ENCODE results near the gene TMF1. TPM values are rescaled to one million over a fixed set of nuclear protein-coding genes. Genes with fewer than 3 reads are reported as not detected.

TMF1 gene
- total RNA-seq, 1 donor from 2014 or later, result 34.4 TPM

- Histone ChIP-seq H3K4me1 (peaks cover 62% of the 10 kb centered on the region), H3K27me3 (no peaks in the 10 kb centered on the region), H3K9me3 (no peaks in the 10 kb centered on the region), H3K36me3 (no peaks in the 10 kb centered on the region), H3K4me3 (peak within 1 kb of the TSS; percentile 69 to 89), H3K27ac (peak within 1 kb of the TSS; percentile 88)
- TF ChIP-seq POLR2AphosphoS5 (IDR thresholded peaks at IDR 0.05; ENCODE audit: insufficient read depth in 1 of 2, low read depth in 1 of 2), result peak; percentile 41 to 89
- no peak for TF ChIP-seq CTCF (IDR thresholded peaks at IDR 0.05)
- intact Hi-C loops (cut with DNase I), result loop anchor here (5.0 kb wide), 1 partner anchor 72 kb away; the partner anchor contains the start of gene EOGT
- DNase-seq (ENCODE audit: extremely low spot score in 2 of 2), result peak in 1 of 2 donors; percentile 94
These were observed 32.4 kb upstream of the TMF1 start, which contains the start of gene ARL6IP5 for GRCh38 chr3:69084326-69085167. ARL6IP5 (plus strand) TSS chr3:69084937; CDS start chr3:69085048, 111 bp downstream.

GRCh38 chr3:69082805-69083204 lies 30.7 kb upstream of the TMF1 start:
- Histone ChIP-seq H3K36me3 (no peaks in the 10 kb centered on the region), H3K27ac (no peak overlapping the region), H3K9me3 (no peaks in the 10 kb centered on the region), H3K4me3 (no peak overlapping the region), H3K27me3 (no peaks in the 10 kb centered on the region), H3K4me1 (peaks cover 62% of the 10 kb centered on the region)
- intact Hi-C loops (cut with DNase I), result no loop called here
- TF ChIP-seq POLR2AphosphoS5 (IDR thresholded peaks at IDR 0.05; ENCODE audit: insufficient read depth in 1 of 2, low read depth in 1 of 2), result no peak
- no peak for TF ChIP-seq CTCF (IDR thresholded peaks at IDR 0.05)
- TF ChIP-seq POLR2A (IDR thresholded peaks at IDR 0.05), result no peak
- no peak for DNase-seq (ENCODE audit: extremely low spot score in 2 of 2)

- H3K9me3 ChIP-seq, result no peaks in the 10 kb centered on the region
- peaks cover 60% of the 10 kb centered on the region for H3K4me1 ChIP-seq
- DNase-seq (ENCODE audit: extremely low spot score in 2 of 2), result no peak
- no peaks in the 10 kb centered on the region for H3K36me3 ChIP-seq
- H3K27me3 ChIP-seq, result no peaks in the 10 kb centered on the region
- H3K27ac ChIP-seq, result no peak overlapping the region
- intact Hi-C loops (cut with DNase I), result no loop called here
- TF ChIP-seq CTCF (IDR thresholded peaks at IDR 0.05), result no peak
- no peak for TF ChIP-seq POLR2A (IDR thresholded peaks at IDR 0.05)
- TF ChIP-seq POLR2AphosphoS5 (IDR thresholded peaks at IDR 0.05; ENCODE audit: insufficient read depth in 1 of 2, low read depth in 1 of 2), result no peak
- no peak overlapping the region for H3K4me3 ChIP-seq
These were observed 30.2 kb upstream of the TMF1 start for GRCh38 chr3:69082361-69082760.

GRCh38 chr3:69081583-69082262 lies 29.6 kb upstream of the TMF1 start:
- TF ChIP-seq POLR2A (IDR thresholded peaks at IDR 0.05) (no peak), POLR2AphosphoS5 (IDR thresholded peaks at IDR 0.05; ENCODE audit: insufficient read depth in 1 of 2, low read depth in 1 of 2) (no peak), CTCF (IDR thresholded peaks at IDR 0.05) (no peak)
- Histone ChIP-seq H3K4me1 (peaks cover 53% of the 10 kb centered on the region), H3K36me3 (no peaks in the 10 kb centered on the region), H3K4me3 (no peak overlapping the region), H3K27ac (no peak overlapping the region), H3K27me3 (no peaks in the 10 kb centered on the region), H3K9me3 (no peaks in the 10 kb centered on the region)
- DNase-seq (ENCODE audit: extremely low spot score in 2 of 2), result no peak
- intact Hi-C loops (cut with DNase I), result no loop called here

Data from vagina (tissue), 2 donors.